ENCODE data around the gene ABCC1. TPM values are rescaled to one million over a fixed set of nuclear protein-coding genes. Genes with fewer than 3 reads are reported as not detected.

ABCC1 gene
- total and polyA plus RNA-seq, 2 of the 8 experiments (the other 6 are each of a cell fraction or from before 2014, with no cell fraction given) = 42.6 to 66.8 TPM

GRCh38 chr16:16004314-16004749 is 54.9 kb downstream of the ABCC1 start:
- FAIRE-seq = no peak
- TF ChIP-seq HDAC2 (IDR thresholded peaks at IDR 0.05; ENCODE audit: borderline replicate concordance in 1 of 2, low read depth in 2 of 2, low read length in 2 of 2) (no peak), PHF8 (conservative IDR thresholded peaks at IDR 0.05; ENCODE audit: low read depth, low read length) (no peak)

More at GRCh38 chr16:16004314-16004749, 54.9 kb downstream of the ABCC1 start:
- H3K56ac ChIP-seq (replicated peaks; ENCODE audit: insufficient read length, low read depth, low read length) = no peak overlapping the region
- no peaks in the 10 kb centered on the region for H3K9me3 ChIP-seq (ENCODE audit: insufficient read depth in 2 of 2, low read depth in 1 of 2, low read length in 1 of 2)
- no peak for DNase-seq (ENCODE audit: low read depth in 1 of 2, low spot score in 2 of 2)
- no peak overlapping the region for H2BK15ac ChIP-seq (ENCODE audit: low read length)
- no peak overlapping the region for H3K27ac ChIP-seq (ENCODE audit: low read depth, low read length)
- no peak overlapping the region for H2BK12ac ChIP-seq (ENCODE audit: low read depth, low read length)
- no peak overlapping the region for H3K18ac ChIP-seq (ENCODE audit: extremely low read depth, low read length)
- H3K79me1 ChIP-seq (ENCODE audit: low read depth, low read length) = peaks cover 4% of the 10 kb centered on the region
- no peak overlapping the region for H3K4ac ChIP-seq (replicated peaks; ENCODE audit: insufficient read length, low read depth, low read length)
- H3K79me2 ChIP-seq (ENCODE audit: control insufficient read depth in 1 of 2, insufficient read depth in 2 of 2, low read length in 2 of 2) = peaks cover 0 to 55% of the 10 kb centered on the region in 2 experiments; a peak in 2 of 4 replicates
- no peak overlapping the region for H2AK5ac ChIP-seq (ENCODE audit: low read depth, low read length)
- no peak overlapping the region for H3K4me2 ChIP-seq (ENCODE audit: insufficient read depth in 1 of 2, low read depth in 2 of 2, low read length in 2 of 2)
- H4K20me1 ChIP-seq (replicated peaks in 1 of 2; ENCODE audit: control insufficient read depth in 1 of 2, insufficient read depth in 2 of 2, low read length in 2 of 2) = peaks cover 3 to 17% of the 10 kb centered on the region in 2 experiments
- H2AFZ ChIP-seq (ENCODE audit: low read length) = no peak overlapping the region
- ChIA-PET POLR2A (ENCODE audit: partially characterized antibody) (interaction anchor here (1.0 kb wide), 1 partner anchor 54 kb away, joined by 6 read pairs; no protein-coding TSS in a partner anchor), CTCF (ENCODE audit: partially characterized antibody) (interaction anchor here (1.0 kb wide), 1 partner anchor 183 kb away, joined by 3 read pairs; no protein-coding TSS in a partner anchor)
- H2BK120ac ChIP-seq (replicated peaks; ENCODE audit: low read depth, low read length) = no peak overlapping the region
- H3K23ac ChIP-seq (ENCODE audit: insufficient read length) = no peak overlapping the region
- peaks cover 0 to 6% (median 0%) of the 10 kb centered on the region in 4 experiments; a peak in 2 of 8 replicates for H3K36me3 ChIP-seq (ENCODE audit: control insufficient read depth in 2 of 4, insufficient read depth in 4 of 4, low read length in 3 of 4)
- H3K23me2 ChIP-seq (ENCODE audit: low read depth, low read length) = peaks cover 13% of the 10 kb centered on the region; the same call in 1 of the 2 replicates
- no peak overlapping the region for H4K8ac ChIP-seq (ENCODE audit: extremely low read depth, insufficient read depth, low read length)
- H3K4me1 ChIP-seq (replicated peaks in 1 of 4; ENCODE audit: control insufficient read depth in 3 of 4, insufficient read depth in 4 of 4, low read length in 3 of 4) = no peaks in the 10 kb centered on the region
- H2BK5ac ChIP-seq (ENCODE audit: low read depth, low read length) = no peak overlapping the region
- no peaks in the 10 kb centered on the region for H3K27me3 ChIP-seq (replicated peaks in 1 of 4; ENCODE audit: control insufficient read depth in 3 of 4, extremely low read depth in 1 of 4, insufficient read depth in 3 of 4, low read length in 3 of 4)
- H3K9ac ChIP-seq (replicated peaks in 1 of 4; ENCODE audit: extremely low read depth in 1 of 4, low read depth in 3 of 4, low read length in 3 of 4) = no peak overlapping the region
- H3K14ac ChIP-seq (ENCODE audit: insufficient read length) = no peak overlapping the region
- no peak overlapping the region for H3K4me3 ChIP-seq (ENCODE audit: extremely low read depth in 1 of 4, insufficient read depth in 2 of 4, low read depth in 3 of 4, low read length in 4 of 4)
- no peak overlapping the region for H4K91ac ChIP-seq (replicated peaks; ENCODE audit: insufficient read length, low read length)
- no peak overlapping the region for H4K5ac ChIP-seq (ENCODE audit: insufficient read length, low read depth, low read length)
- H2BK20ac ChIP-seq (ENCODE audit: low read length) = no peak overlapping the region
- 73% methylated on average over 5 of the region's 5 CpGs; no CpG with 5 or more reads in 1 of the 2 experiments for WGBS, 2 experiments (ENCODE audit: extremely low coverage in 1 of 2, insufficient coverage in 1 of 2, insufficient read length in 1 of 2, insufficient replicate concordance in 2 of 2, low coverage in 1 of 2, low lambda C conversion rate in 2 of 2, missing lambda C conversion rate in 1 of 2)
